HPDE6-E6E7 (cell line): ENCODE data around the gene SOX4.
A peak's percentile ranks its signal among the peaks of the same experiment; 100 is the strongest.
"Not testable (repeated sequence)": the region's sequence is repeated elsewhere in the genome, so short reads cannot be mapped to it uniquely, and the experiment has no call there.

Experiments
- DNase-seq: peaks from one replicate; pipeline ENCODE4 v3.0.0; 2011; ENCODE audit warnings: missing footprints; ENCODE audit errors: extremely low spot score

Gene SOX4

DNA sequence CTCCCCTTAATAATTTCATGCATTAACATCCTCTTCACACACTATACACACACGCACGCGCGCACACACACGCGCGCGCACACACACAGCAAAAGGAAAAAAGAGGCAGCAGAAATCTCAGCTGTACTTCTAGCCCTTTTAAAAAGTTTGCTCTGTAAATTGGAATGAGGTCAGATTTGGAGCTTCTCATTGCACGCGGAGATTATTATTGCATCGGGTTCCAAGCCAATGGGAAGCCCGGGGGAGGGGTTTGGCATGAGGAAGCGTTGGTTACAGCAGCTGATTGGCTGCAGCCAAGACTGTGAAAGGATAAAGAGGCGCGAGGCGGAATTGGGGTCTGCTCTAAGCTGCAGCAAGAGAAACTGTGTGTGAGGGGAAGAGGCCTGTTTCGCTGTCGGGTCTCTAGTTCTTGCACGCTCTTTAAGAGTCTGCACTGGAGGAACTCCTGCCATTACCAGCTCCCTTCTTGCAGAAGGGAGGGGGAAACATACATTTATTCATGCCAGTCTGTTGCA lies at the start of gene SOX4:
Gene SOX4, plus strand, starts transcription at position 340 of the 515 bp plus-strand sequence. CDS start 784 bp downstream, outside the sequence.
- peak; percentile 87 for DNase-seq

DNA sequence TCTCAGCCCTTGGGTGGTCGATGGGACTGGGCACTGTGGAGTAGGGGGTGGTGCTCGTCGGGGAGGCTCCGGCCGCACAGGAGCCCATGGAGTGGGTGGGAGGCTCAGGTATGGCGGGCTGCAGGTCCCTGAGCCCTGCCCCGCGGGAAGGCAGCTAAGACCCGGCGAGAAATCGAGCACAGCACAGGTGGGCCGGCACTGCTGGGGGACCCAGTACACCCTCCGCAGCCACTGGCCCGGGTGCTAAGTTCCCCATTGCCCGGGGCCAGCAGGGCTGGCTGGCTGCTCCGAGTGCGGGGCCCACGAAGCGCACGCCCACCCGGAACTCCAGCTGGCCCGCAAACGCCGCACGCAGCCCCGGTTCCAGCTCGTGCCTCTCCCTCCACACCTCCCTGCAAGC lies 41.3 kb upstream of the SOX4 start:
- DNase-seq, result not testable (repeated sequence)

DNA sequence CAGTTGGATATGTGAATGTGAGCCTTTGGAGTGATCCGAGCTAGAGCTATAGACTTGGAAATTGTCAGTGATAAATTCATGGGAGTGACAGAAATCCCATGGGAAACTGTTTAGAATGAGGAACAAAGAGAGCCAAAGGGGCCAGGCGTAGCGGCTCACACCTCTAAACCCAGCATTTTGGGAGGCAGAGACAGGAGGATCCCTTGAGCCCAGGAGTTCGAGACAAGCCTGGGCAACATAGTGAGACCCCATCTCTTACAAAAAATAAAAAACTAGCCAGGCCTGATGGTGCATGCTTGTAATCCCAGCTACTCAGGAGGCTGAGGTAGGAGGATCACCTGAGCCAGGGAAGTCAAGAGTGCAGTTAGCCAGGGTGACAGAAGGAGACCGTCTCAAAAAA lies 39.3 kb upstream of the SOX4 start:
- no peak for DNase-seq

DNA sequence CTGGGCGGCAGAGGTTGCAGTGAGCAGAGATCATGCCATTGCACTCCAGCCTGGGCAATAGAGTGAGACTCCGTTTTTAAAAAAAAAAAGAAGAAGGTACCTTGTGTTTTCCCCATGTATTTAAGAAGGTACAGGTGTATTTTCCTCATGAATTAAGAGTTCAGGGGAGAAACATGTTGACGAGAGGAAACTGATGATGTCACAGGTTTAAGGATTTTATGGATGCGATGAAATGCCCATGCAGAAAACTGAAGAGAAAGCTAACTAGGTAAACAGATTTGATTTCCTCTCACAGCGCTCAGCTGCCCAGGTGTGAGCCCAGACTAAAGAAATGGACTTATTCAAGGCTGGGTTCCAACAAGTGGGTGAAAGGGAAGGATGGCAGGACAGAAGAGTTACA lies 38.4 kb upstream of the SOX4 start:
- DNase-seq, result no peak

GRCh38 chr6:21556511-21556910 lies 37.0 kb upstream of the SOX4 start:
- no peak for DNase-seq

- no peak for DNase-seq
Observed at GRCh38 chr6:21556968-21557721, 36.4 kb upstream of the SOX4 start.

DNA sequence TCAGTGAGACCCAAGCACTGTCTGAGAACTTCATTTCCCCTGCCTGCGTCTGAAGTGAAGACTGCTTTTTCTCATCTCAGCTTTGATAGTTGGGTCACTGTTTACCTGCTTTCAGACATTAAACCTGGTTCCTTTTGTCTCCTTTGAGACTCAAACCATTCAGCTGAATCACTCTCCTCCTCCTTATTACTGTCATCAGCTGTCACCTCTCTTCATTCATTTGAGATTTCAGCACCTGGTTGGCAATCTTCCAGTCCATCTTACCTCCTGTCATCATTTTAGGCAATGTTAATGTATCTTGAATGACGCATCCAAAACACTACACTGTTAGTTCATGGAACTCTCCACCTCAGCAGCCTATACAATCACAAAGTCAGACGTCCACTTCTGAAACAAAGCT lies 34.3 kb upstream of the SOX4 start:
- DNase-seq, result no peak

- DNase-seq, result no peak
Observed at GRCh38 chr6:21560249-21560648, 33.3 kb upstream of the SOX4 start.

DNA sequence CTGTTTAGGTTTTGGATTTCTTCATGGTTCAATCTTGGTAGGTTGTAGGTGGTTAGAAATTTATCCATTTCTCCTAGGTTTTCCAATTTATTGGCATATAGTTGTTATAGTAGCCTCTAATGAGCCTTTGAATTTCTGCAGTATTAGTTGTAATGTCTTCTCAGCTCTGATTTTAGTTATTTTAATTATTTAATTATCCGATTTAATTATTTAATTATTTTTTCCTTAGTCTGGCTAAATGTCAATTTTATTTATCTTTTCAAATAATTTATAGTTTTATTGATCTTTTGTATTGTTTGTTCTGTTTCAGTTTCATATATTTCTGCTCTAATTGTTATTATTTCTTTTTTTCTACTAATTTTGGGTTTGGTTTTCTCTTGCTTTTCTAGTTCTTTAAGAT lies 28.1 kb upstream of the SOX4 start:
- DNase-seq, result no peak

DNA sequence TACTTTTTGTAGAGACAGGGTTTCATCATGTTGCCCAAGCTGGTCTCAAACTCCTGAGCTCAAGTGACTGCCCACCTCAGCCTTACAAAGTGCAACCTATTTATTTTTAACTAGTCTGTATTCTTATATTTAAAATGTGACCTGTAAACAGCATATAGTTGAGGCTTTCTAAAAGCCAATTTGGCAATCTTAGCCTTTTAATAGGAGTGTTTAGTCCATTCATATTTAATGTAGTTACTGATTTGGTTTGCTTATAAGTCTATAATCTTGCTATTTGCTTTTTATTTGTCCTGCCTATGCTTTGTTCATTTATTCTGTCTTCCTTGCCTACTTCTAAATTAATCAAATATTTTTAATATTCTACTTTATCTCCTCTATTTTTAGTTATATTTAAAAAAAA lies 15.0 kb upstream of the SOX4 start:
- no peak for DNase-seq

DNA sequence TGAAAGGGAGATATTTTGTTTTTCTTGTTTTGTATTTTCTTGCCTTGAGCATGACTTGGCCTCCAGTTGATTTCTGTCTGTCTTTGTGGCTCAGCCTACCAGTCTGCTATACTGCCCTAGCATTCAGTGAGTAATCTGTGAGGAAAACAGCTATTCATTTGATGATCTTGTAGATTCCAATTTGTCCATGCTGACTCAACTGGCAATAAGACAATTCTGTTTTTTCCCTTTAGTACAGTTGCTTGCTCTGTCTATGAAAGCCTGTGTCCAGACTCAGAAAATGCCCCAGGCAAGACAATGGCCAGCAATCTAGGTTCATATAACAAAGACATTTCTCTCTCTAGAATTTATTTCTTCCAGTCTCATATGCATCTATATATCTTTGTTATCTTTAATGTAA lies 10.9 kb upstream of the SOX4 start:
- no peak for DNase-seq

DNA sequence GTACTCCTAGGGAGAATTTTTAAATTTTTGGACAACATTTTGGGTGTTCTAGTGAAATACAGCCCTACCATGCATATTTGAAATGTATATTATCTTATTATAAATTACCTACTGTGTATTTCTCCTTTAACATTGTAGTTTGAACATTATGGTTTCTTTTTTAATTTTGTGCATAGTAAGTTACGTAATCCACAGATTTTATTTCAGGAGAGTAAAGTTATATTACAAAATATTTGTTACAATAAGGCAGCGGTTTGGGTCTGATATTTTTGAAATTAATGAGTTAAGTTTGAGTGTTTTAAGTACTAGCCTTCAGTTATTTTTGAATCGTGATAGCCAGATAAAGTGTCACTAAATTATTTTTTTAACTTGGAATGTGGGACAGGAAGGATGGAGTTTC lies 7.3 kb upstream of the SOX4 start:
- DNase-seq, result no peak

DNA sequence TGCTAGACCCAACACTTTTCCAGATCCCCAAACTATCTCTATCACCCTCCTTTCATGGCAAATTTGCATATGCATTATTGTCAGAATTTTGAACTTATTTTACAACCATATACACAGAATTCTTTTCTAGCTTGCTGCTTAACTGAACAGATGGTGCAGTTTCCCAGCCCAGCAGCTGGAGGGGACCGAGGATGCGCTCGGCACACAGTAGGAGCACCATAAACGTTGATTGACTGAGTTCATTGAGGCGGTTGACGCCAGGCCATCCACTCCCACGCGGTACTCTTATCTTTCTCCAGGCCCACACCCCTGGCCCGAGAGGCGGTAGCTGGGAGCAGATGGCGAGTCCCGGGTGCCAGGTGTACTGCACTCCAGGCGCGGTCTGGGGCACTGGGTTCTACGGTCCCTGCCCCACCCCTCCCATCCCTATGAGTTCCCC lies 6.8 kb upstream of the SOX4 start:
- DNase-seq, result no peak

GRCh38 chr6:21587179-21587960 lies 6.2 kb upstream of the SOX4 start:
- peak; percentile 20 for DNase-seq

DNA sequence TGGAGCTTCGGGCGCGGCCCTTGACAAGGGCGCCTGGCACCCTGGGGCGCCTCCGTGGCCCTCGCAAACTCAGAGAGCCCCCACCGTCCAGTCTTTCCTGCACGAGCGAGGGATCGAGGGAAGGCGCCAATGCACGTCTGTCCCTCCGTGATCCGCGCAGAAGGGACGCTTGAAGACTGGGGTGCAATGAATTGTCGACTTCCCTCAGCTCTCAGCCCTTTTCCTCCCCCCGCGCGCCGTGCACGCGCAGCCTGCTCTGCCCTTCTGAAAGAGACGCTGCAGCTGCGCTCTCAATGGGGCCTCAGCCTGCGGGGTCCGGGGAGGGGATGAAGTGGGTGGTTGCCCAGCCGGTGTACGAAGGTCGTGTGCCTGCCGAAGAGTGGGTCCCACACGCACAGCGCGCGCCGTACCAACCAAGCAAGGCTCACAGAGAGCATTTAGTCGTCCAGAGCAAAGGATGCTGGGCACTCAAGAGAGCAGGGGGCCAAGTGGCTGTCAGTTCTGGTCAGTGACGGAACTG lies 5.5 kb upstream of the SOX4 start:
- DNase-seq, result peak; percentile 22

GRCh38 chr6:21588481-21589351 lies 4.8 kb upstream of the SOX4 start:
- peak; percentile 37 for DNase-seq

GRCh38 chr6:21589352-21590345 lies 3.9 kb upstream of the SOX4 start:
- peak; percentile 63 for DNase-seq

DNA sequence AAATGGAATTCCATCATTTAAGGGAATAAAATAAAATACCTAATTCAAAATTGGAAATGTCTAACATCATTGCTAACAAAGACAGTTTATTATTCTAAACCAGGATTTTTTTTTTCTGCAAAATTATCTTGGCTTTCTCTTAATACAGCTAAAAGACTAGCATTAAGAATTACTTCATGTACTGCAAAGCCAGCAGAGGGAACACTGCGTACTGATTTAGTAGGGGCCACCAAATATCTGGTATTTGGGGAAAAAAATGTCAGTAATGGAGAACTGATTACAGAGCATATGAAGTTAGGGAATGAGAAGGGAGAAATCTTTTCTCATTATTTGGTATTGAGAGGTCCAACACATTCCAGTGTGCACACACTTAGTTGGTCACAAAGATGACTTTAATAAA lies 3.2 kb upstream of the SOX4 start:
- DNase-seq, result no peak

GRCh38 chr6:21591446-21591845 lies 2.1 kb upstream of the SOX4 start:
- DNase-seq, result no peak

DNA sequence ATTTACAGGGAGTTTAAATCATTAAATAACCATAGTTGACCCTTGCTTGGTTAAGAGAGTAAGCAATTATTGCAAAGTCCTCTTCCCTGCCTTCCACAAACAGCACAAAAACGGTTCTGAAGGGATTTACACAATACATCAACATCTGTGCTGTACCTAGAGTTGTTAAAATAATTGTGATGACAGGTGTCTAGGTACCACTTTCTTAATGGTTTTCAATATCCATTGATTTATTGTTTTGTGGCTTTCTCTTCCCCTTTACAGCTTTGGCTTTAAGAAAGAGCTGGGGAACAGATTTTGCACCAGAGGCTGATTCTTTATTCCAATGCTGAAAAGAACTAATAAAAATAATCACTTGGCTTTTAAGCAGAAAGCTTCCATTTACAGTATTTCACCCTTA lies 598 bp upstream of the SOX4 start:
- no peak for DNase-seq
